HT1080 (cell line): Measurements from ENCODE around the gene LEMD1. TPM values are rescaled to one million over a fixed set of nuclear protein-coding genes. Genes with fewer than 3 reads are reported as not detected.

Experiments
- DNase-seq: peaks from one replicate; pipeline ENCODE4 v3.0.0-alpha.2; 2015; ENCODE audit warnings: low read depth
- polyA plus RNA-seq, 2 experiments: library from polyadenylated mRNA; depleted of rRNA; stranded (reverse); fragments of >200 nt; gene quantifications; 2 replicates each; pipeline ENCODE4 v1.2.3, GENCODE V29; 2015
- total RNA-seq: library from RNA; depleted of rRNA; stranded (reverse); fragments of >200 nt; shearing (Covaris generic); gene quantifications from 2 replicates; pipeline ENCODE4 v1.2.3, GENCODE V29; 2014; rRNA removed

The LEMD1 gene, protein sequence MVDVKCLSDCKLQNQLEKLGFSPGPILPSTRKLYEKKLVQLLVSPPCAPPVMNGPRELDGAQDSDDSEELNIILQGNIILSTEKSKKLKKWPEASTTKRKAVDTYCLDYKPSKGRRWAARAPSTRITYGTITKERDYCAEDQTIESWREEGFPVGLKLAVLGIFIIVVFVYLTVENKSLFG
- total RNA-seq, result not detected in 2 replicates
- polyA plus RNA-seq (2015; cell fraction: cytosol; rRNA removed), result 0.23 and 1.9 TPM in 2 replicates
- polyA plus RNA-seq (2015; cell fraction: nucleus; rRNA removed), result 1.7 TPM in 1 of 2 replicates, not detected in the other

GRCh38 chr1:205421798-205422197, at the start of gene LEMD1:
LEMD1 (minus strand) TSS chr1:205422056; CDS start chr1:205420536, 1,520 bp downstream.
- DNase-seq, result no peak

DNA sequence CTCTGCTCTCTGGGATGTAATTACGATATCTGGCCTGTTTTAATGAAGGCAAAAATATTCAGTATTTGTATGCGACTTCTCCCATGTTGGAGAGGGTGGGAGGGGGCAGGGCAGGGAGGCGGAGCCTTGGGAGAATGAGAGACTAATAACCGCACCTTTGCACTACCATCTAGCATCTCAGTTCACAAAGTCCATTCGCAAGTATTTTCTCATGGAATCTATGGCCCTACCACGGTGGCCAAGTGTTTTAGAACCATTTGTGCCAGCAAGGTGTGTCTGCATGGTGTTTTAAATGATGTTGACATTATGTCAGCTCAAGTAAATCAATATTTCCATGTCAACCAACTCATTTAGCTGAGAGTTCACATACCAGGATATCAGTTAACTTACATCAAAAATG, 48.3 kb upstream of the LEMD1 start:
- no peak for DNase-seq

DNA sequence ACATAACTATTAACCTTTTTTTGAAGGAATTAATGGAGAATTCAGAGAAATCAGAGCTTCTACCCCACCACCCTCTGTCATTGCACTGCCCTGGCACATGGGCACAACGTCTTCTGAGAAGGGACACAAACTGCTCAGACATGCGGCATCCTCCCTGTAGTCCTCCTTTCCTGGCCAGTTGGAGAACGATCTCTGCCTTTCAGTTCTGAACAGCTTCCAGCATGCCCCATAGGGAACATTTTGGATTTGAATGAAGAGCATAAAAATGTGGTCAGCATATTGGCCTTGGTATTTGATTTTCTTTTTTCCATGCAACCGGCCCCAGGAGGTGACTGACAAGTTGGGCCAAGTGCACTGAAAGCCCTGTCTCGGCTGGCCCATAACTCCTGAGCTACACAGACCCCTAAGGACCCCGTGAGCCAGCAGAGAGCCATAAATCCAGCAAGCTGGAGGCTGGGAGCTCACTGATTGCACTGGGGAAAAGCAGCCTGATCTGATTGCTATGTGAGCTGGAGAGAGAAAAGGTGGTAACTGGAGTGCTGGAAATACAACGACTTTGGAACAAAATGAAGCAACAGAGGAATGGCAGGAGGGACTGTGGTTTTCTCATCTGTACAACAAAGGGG, 44.9 kb upstream of the LEMD1 start:
- DNase-seq, result no peak

DNA sequence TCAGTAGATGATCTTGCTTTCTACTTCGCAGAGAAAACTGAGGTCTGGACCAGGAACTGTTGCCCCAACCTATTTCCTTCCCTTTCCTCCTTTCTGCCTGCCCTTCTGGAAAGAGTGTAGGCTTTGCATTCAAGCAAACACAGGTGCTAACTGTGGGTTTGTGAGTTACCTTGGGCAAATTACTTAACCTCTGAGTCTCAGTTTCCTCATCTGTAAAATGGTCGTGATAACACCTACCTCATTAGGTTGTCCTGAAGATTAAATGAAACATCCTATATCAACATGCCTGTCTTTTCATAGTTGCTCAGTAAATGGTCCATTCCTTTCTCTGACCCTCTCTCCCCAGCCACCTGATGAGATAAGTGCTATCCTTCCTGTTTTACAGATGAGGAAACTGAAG, 43.5 kb upstream of the LEMD1 start:
- no peak for DNase-seq

DNA sequence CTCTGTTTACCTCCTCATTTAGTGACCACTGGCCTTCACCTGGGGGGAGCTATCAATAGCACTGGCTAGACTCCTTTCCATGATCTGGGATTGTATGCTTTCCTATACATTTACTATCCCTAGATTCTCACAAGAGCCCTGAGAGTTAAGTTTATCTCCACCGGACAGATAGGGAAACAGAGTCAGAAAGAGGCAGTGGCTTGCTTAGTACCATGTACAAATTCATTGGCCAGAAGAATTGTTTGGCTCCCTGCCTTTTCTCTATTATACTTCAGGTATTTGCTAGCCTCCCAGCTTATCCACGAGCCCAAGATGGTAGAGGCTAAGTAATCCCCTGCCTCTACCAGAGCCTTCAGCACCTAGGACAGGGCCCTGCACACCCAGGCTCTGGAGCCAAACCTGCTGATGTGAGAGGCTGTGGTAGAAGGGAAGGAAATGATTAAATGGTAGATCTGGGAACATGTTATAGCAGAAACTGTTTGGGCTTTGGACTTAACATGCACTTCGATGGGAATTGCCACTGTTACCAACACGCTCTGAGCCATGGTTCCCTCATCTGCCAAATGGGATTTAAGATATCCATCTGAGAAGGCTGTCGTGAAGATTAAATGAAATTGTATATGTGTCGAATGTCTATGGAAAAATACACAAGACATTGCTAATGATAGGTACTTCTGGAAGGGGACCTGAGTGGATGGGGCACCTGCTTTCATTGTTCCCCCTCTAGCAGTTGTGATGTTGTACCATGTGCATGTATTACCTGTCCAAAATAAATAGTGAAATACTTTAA, 37.1 kb upstream of the LEMD1 start:
- peak; percentile 56 for DNase-seq

GRCh38 chr1:205456868-205457745, 35.3 kb upstream of the LEMD1 start:
- DNase-seq, result no peak

- no peak for DNase-seq
Observed at GRCh38 chr1:205456383-205456867, 34.6 kb upstream of the LEMD1 start.

DNA sequence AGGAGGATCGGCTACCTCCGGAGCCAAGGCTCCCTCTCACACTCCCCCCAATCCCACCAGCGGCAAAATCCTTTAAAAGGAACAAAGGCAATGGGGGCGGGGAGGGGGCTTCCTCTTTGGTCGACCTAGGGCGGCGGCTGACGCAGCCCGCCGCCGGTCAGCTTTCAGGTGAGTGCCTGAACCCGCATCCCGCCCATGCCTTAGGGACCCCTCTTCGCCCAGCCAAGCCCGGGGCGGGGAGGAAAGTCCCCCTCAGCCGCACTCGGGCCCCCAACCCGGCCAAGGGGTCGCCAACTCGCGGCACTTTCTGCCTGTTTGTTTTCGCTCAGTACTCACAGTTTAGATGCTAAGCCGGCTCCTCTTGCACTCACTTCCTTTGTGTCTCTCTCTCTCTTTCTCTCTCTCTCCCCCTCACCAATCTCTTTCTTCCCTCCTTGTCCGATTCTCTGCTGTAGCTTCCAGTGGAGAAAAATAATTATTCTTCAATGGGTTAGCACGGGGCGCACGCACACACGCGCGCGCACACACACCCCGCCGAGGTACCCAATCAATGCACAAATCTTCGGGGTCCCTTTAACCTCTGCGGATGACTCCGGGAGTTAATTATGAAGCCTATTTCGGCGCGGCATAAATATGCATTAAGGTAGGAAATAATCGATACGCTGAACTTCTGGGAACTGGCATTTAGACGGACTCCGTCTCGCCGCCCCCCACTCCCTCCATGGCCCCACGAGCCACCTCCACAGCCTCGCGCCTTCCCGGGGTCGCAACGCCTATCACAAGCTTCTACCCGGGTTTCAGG, 33.9 kb upstream of the LEMD1 start, which contains the start of gene BLACAT1:
BLACAT1 (minus strand) TSS at position 465 of the 802 bp plus-strand sequence.
- no peak for DNase-seq

- DNase-seq, result no peak
Observed at GRCh38 chr1:205454903-205455335, 33.1 kb upstream of the LEMD1 start.

- DNase-seq, result no peak
Observed at GRCh38 chr1:205453466-205453865, 31.6 kb upstream of the LEMD1 start.

DNA sequence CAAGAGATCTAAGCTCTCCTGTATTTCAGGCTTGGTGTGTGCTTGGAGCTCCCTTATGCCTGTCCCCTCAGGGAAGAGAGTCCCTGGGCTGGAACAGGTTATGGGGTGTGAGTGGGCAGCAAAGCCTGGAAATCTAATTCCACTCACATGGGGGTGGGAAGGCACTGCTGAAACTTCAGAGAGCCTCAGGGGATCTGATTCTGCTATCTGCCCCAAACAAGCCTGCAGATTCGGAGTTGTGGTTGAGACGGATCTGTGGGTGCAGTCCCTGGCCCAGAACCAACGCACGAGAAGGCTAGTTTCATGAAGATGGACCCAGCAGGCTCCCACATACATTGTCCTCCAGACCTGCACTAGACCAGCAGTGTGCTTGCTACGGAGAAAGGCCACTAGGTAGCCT, 31.1 kb upstream of the LEMD1 start:
- no peak for DNase-seq

DNA sequence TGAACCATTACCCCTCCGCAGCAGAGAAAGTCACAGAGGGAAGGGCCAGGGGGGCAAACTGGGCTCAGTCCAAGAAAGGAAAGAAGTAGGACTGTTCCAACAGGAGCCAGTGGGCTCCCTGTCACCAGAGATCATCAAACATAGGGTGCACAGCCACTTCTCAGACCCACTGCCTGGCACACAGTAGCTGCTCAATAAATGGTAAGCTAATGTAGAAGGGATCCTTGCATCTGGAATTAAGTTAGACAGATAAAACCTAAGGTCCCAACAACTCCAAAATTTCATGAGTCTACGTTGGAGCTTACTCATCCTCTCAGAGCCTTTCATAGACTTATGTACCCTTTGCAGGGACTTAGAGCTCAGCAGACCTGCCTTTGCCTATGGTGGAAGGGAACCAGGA, 30.5 kb upstream of the LEMD1 start:
- DNase-seq, result no peak

DNA sequence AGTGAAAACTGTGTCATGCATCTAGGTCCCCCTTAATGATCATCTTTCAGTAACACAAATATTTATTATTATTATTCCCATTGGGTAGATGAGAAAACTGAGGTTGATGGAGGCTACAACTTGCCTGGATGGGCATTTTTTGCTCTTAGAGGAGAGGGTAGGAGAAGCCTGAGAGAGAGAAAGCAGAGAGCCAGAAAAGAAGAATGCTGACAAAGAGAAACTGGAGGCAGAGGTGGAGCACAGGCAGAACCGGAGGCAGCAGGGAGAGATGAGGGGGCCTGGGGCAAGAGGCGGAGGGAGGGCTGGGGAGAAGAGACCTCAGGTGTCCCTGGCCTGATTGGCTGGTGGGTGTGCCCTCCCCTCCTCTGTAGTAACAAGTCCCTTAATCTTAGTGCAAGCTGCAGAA, 29.9 kb upstream of the LEMD1 start:
- DNase-seq, result no peak

DNA sequence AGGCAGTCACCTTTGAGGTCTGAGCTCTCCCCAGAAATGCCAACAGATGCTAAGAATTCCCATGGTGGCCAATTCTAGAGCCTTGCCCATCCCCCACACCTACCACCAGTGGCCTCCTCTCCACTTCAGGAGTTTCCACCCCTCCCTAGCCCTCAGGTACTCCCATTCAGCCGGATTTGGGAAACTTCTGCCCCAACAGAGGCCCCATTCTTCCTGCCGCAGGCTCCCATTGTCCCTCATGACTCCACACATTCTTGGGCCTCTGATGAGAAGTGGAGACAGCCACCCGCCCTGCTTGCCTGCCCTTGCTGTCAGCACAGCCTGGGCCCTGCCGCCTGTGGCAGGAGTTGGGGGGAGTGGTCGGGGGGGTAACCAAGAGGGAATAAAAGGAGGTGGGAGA, 29.3 kb upstream of the LEMD1 start:
- DNase-seq, result no peak

- peak; percentile 28 for DNase-seq
Observed at GRCh38 chr1:205450448-205450847, 28.6 kb upstream of the LEMD1 start.

DNA sequence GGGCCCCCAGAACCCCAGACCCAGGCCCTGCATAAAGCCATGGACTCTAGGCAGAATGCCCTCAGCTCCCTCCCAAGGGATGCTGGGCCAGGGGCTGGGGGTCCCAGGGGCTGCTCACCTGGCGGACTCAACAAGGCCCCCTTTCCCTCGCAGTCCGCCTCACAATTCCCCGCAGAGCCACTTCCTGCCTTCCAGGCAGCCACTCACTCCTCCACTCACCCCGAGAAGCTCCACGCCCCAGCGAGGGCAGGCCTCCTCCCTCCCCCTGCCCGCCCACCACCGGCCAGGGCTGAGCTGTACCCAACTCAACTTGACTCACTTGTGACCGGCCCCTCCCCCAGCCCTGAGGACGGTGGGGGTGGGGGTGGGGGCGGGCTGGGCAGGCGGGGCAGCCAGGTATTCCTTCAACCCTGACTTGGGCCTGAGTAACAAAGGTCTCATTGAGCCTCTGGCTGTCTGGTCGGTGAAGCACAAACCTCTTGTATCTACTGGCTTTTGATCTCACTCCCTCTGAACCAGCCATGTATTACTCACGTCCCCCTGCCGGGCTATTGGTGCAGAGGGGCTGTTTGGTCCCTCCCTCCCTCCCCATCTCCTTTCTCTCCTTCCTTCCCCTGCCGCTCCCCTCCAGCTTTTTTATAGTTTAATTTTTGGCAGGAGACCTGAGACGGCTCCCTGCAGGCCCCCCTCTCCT, 28.0 kb upstream of the LEMD1 start:
- DNase-seq, result peak; percentile 89

DNA sequence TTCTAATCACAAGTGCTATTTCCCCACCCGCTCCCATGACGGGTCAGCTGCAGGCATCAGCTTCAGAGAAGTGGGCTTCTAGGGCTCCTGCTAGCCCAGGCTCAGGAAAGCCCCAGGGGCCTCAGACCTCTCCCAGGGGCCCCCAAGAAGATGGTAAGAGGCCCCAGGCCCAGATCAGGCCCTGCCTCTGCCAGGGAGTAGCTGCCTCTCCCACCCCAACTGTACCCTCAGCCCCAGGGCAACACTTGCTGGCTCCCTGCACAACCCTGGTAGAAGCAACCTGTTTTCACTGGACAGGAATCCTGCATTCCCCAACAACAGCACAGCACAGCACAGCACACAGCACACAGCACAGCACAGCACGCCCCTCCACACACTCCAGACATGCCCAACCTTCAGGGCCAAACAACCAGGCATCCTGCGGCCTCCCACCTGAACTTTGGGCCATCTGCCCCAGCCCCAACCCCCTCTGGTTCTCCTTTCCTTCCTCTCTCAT, 27.4 kb upstream of the LEMD1 start:
- no peak for DNase-seq

- no peak for DNase-seq
Observed at GRCh38 chr1:205448540-205449253, 26.8 kb upstream of the LEMD1 start.
